Activated CD4-positive, alpha-beta T cell treated with anti-CD3 and anti-CD28 coated beads for 36 hours (primary cell): ENCODE results near the gene LAMA2. TPM values are rescaled to one million over a fixed set of nuclear protein-coding genes. Genes with fewer than 3 reads are reported as not detected.
"Not testable (repeated sequence)": the region's sequence is repeated elsewhere in the genome, so short reads cannot be mapped to it uniquely, and the experiment has no call there.

Experiments
- ATAC-seq: fragments of 200-7000 bp; cut with Tn5 transposase; one replicate; pipeline ENCODE4 v1.10.0; 2021; ENCODE audit warnings: mild to moderate bottlenecking, moderate library complexity
- CTCF ChIA-PET: fragments of 350-600 bp; sonication (Branson Sonifier 250); formaldehyde crosslinking; loops from one replicate; lab custom pipeline; 2021; ENCODE audit warnings: antibody characterized with exemption; lab: Charles Lee
- POLR2A ChIA-PET: fragments of 350-600 bp; sonication (Branson Sonifier 250); formaldehyde crosslinking; loops from one replicate; lab custom pipeline; 2021; ENCODE audit warnings: antibody characterized with exemption, inconsistent platforms; lab: Charles Lee
- DNase-seq: peaks from one replicate; pipeline ENCODE4 v3.0.0-alpha.2; 2020
- H3K27ac Mint-ChIP-seq: one replicate; pipeline ENCODE4 v1.8.0; 2021; ENCODE audit warnings: mixed read lengths
- H3K27me3 Mint-ChIP-seq: one replicate; pipeline ENCODE4 v1.8.0; 2021; ENCODE audit warnings: mixed read lengths
- H3K36me3 Mint-ChIP-seq: one replicate; pipeline ENCODE4 v1.8.0; 2021; ENCODE audit warnings: low read depth, mixed read lengths
- H3K4me1 Mint-ChIP-seq: one replicate; pipeline ENCODE4 v1.8.0; 2021; ENCODE audit warnings: mixed read lengths
- H3K4me3 Mint-ChIP-seq: one replicate; pipeline ENCODE4 v1.8.0; 2021; ENCODE audit warnings: mild to moderate bottlenecking, moderate library complexity, mixed read lengths
- H3K9me3 Mint-ChIP-seq: one replicate; pipeline ENCODE4 v1.8.0; 2021; ENCODE audit warnings: low read depth, mixed read lengths
- intact Hi-C, 2 experiments: fragments of 100-400 bp; cut with DNase I in 1 of 2; cut with micrococcal nuclease in 1 of 2; formaldehyde crosslinking; loops; one replicate each; pipeline versions ENCODE4 v1.14.2 to v1.15.1; 2022 to 2024; cut with DNase I, micrococcal nuclease
- total RNA-seq, 2 experiments: library from RNA; stranded (reverse); gene quantifications; one replicate each; pipeline ENCODE4 v1.2.3, GENCODE V29; 2021

The LAMA2 gene
- total RNA-seq, 2 experiments from 2014 or later = 0.65 to 0.80 TPM

DNA sequence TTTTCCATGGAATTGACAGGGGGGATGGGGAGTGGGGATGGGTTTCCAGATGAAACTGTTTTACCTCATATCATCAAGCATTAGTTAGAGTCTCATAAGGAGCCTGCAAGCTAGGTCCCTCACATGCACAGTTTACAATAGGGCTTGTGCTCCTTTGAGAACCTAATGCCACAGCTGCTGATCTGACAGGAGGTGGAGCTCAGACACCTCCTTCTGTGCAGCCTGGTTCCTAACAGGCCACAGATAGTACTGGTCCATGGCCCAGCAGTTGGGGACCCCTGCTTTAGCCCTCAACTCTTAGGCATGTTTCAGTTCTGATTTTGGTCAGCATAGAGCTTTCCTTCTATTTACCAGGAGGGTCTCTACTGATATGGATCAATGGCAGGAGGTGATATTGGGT is 251.6 kb downstream of the LAMA2 start:
- ATAC-seq (no peak), DNase-seq (no peak)
- Mint-ChIP-seq H3K36me3 (no peaks in the 10 kb centered on the region), H3K27me3 (peaks cover 9% of the 10 kb centered on the region), H3K4me1 (no peaks in the 10 kb centered on the region), H3K4me3 (no peak overlapping the region), H3K9me3 (no peaks in the 10 kb centered on the region), H3K27ac (no peak overlapping the region)
- intact Hi-C loops = no loop called here
- CTCF ChIA-PET = no interaction called here
- POLR2A ChIA-PET = no interaction called here

GRCh38 chr6:129135451-129135850 is 252.5 kb downstream of the LAMA2 start:
- ATAC-seq (no peak), DNase-seq (no peak)
- H3K9me3 Mint-ChIP-seq = no peaks in the 10 kb centered on the region
- CTCF ChIA-PET = no interaction called here
- intact Hi-C loops = no loop called here
- H3K4me3 Mint-ChIP-seq = no peak overlapping the region
- POLR2A ChIA-PET = no interaction called here
- H3K4me1 Mint-ChIP-seq = no peaks in the 10 kb centered on the region
- peaks cover 12% of the 10 kb centered on the region for H3K27me3 Mint-ChIP-seq
- no peaks in the 10 kb centered on the region for H3K36me3 Mint-ChIP-seq
- no peak overlapping the region for H3K27ac Mint-ChIP-seq

DNA sequence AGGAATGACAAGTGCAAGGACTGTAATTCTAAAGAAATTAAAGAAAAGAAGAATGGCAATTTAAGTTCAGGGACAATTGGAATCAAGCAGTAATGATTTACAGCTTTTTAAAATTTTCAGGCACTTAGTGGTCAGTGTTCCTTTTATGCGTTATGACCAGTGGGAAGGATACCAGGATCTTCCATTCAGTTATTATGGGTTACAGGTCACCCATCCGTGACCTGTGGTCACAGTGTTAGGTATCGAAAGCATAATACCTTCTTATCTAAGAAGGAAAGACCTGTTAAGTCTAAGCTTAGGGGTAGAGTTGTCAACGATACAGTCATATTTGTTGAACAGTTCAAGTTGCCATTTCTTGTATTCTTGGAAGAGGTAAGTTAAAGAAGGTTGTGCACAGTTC is 253.8 kb downstream of the LAMA2 start:
- intact Hi-C loops = no loop called here
- POLR2A ChIA-PET = no interaction called here
- no peak overlapping the region for H3K4me3 Mint-ChIP-seq
- peaks cover 14% of the 10 kb centered on the region for H3K27me3 Mint-ChIP-seq
- no peaks in the 10 kb centered on the region for H3K36me3 Mint-ChIP-seq
- ATAC-seq (no peak), DNase-seq (no peak)
- no peak overlapping the region for H3K27ac Mint-ChIP-seq
- H3K9me3 Mint-ChIP-seq = no peaks in the 10 kb centered on the region
- no peaks in the 10 kb centered on the region for H3K4me1 Mint-ChIP-seq
- CTCF ChIA-PET = interaction anchor here (0.7 to 1.0 kb wide), 3 partner anchors 23 to 109 kb away, joined by 3 to 4 read pairs (median 3); no protein-coding TSS in a partner anchor

DNA sequence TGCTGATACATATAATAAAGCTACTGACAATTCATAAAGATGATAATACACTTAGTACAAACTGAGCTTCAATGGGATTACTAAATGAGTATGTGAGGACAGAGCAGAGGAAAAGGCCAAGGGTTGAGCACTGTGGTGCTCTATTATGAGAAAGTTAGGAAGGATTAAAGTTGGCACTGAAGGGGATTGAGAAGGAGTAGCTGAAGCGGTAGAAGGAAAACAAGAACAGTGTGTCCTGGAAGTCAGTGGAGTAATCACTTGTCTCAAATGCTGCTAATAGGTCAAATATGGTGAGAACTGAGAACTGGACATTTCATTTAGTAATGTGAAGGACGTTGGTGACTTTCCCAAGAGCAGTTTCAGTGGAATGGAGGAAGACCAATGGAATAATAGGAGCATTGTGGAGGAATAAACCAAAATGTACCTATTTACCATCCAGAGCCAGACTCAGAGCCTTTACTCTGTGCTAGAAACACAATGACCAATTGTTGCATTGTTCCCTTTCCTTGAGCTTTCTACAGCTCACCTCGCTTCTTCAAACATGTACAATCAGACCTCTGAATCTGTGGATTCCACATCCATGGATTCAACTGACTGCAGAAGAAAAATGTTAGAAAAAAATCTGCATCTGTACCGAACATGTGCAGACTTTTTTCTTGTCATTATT is 255.9 kb downstream of the LAMA2 start:
- POLR2A ChIA-PET = no interaction called here

GRCh38 chr6:129140526-129140925 is 257.6 kb downstream of the LAMA2 start:
- no peaks in the 10 kb centered on the region for H3K36me3 Mint-ChIP-seq
- no peak overlapping the region for H3K4me3 Mint-ChIP-seq
- DNase-seq (no peak), ATAC-seq (no peak)
- POLR2A ChIA-PET = no interaction called here
- H3K27me3 Mint-ChIP-seq = peaks cover 8% of the 10 kb centered on the region
- CTCF ChIA-PET = no interaction called here
- no peaks in the 10 kb centered on the region for H3K9me3 Mint-ChIP-seq
- intact Hi-C loops = no loop called here
- no peak overlapping the region for H3K27ac Mint-ChIP-seq
- H3K4me1 Mint-ChIP-seq = no peaks in the 10 kb centered on the region

More for the DNA sequence above, 255.9 kb downstream of the LAMA2 start:
- no peak overlapping the region for H3K4me3 Mint-ChIP-seq
- peaks cover 8% of the 10 kb centered on the region for H3K27me3 Mint-ChIP-seq
- no peak for ATAC-seq
- no peak overlapping the region for H3K27ac Mint-ChIP-seq
- intact Hi-C loops = no loop called here
- no peaks in the 10 kb centered on the region for H3K36me3 Mint-ChIP-seq
- no peak for DNase-seq
- no peaks in the 10 kb centered on the region for H3K9me3 Mint-ChIP-seq
- CTCF ChIA-PET = no interaction called here
- no peaks in the 10 kb centered on the region for H3K4me1 Mint-ChIP-seq

GRCh38 chr6:129141499-129141898 is 258.6 kb downstream of the LAMA2 start:
- DNase-seq (no peak), ATAC-seq (no peak)
- ChIA-PET POLR2A (no interaction called here), CTCF (no interaction called here)
- Mint-ChIP-seq H3K9me3 (no peaks in the 10 kb centered on the region), H3K4me3 (no peak overlapping the region), H3K4me1 (no peaks in the 10 kb centered on the region), H3K36me3 (no peaks in the 10 kb centered on the region), H3K27me3 (peaks cover 6% of the 10 kb centered on the region), H3K27ac (no peak overlapping the region)
- intact Hi-C loops = no loop called here

GRCh38 chr6:129146902-129147301 is 264.0 kb downstream of the LAMA2 start:
- H3K27ac Mint-ChIP-seq = no peak overlapping the region
- POLR2A ChIA-PET = no interaction called here
- ATAC-seq = no peak
- H3K36me3 Mint-ChIP-seq = no peaks in the 10 kb centered on the region
- H3K4me3 Mint-ChIP-seq = no peak overlapping the region
- CTCF ChIA-PET = interaction anchor here (1.1 kb wide), 1 partner anchor 31 kb away, joined by 3 read pairs; no protein-coding TSS in a partner anchor
- H3K27me3 Mint-ChIP-seq = peaks cover 4% of the 10 kb centered on the region
- H3K9me3 Mint-ChIP-seq = no peaks in the 10 kb centered on the region
- intact Hi-C loops = no loop called here
- no peak for DNase-seq
- no peaks in the 10 kb centered on the region for H3K4me1 Mint-ChIP-seq

GRCh38 chr6:129150507-129150906 is 267.6 kb downstream of the LAMA2 start:
- Mint-ChIP-seq H3K9me3 (no peaks in the 10 kb centered on the region), H3K4me1 (no peaks in the 10 kb centered on the region), H3K4me3 (no peak overlapping the region), H3K36me3 (no peaks in the 10 kb centered on the region), H3K27ac (no peak overlapping the region), H3K27me3 (peaks cover 4% of the 10 kb centered on the region)
- ChIA-PET CTCF (no interaction called here), POLR2A (no interaction called here)
- no peak for DNase-seq
- intact Hi-C loops = no loop called here
- no peak for ATAC-seq

DNA sequence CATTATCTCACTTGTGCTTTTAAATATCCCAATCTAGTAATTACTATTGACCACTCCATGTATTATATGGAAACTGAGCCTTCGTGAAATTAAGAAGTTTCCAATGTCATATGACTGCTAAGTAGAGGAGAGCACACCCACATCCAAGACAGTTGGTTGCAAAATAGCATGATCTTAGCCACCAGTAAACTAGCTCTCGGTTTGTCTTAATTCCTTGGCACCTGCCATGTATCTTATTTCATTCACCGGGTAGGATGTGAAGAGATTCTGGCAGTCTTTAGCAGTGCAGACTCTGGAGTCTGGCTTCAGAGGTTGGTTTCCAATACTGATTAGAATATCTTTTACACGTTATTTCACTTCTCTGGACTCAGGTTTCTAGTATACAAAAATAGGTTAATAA is 270.3 kb downstream of the LAMA2 start:
- POLR2A ChIA-PET = no interaction called here
- no peaks in the 10 kb centered on the region for H3K9me3 Mint-ChIP-seq
- intact Hi-C loops = no loop called here
- DNase-seq = no peak
- no peak overlapping the region for H3K4me3 Mint-ChIP-seq
- CTCF ChIA-PET = no interaction called here
- H3K27ac Mint-ChIP-seq = no peak overlapping the region
- no peaks in the 10 kb centered on the region for H3K36me3 Mint-ChIP-seq
- no peak for ATAC-seq
- H3K4me1 Mint-ChIP-seq = no peaks in the 10 kb centered on the region
- no peaks in the 10 kb centered on the region for H3K27me3 Mint-ChIP-seq

- DNase-seq, H3K27me3 Mint-ChIP-seq, H3K36me3 Mint-ChIP-seq, CTCF ChIA-PET, H3K9me3 Mint-ChIP-seq, H3K4me1 Mint-ChIP-seq, ATAC-seq, intact Hi-C loops, H3K27ac Mint-ChIP-seq, POLR2A ChIA-PET, H3K4me3 Mint-ChIP-seq: not testable (repeated sequence)
Measured at GRCh38 chr6:129159242-129159641, 276.3 kb downstream of the LAMA2 start.

- ChIA-PET CTCF (no interaction called here), POLR2A (no interaction called here)
- DNase-seq = no peak
- no peak for ATAC-seq
- intact Hi-C loops = no loop called here
- no peak overlapping the region for H3K4me3 Mint-ChIP-seq
- H3K27me3 Mint-ChIP-seq = no peaks in the 10 kb centered on the region
- H3K27ac Mint-ChIP-seq = no peak overlapping the region
- no peaks in the 10 kb centered on the region for H3K36me3 Mint-ChIP-seq
- H3K4me1 Mint-ChIP-seq = no peaks in the 10 kb centered on the region
- H3K9me3 Mint-ChIP-seq = peaks cover 1% of the 10 kb centered on the region
Measured at GRCh38 chr6:129162605-129163004, 279.7 kb downstream of the LAMA2 start.

- ATAC-seq (no peak), DNase-seq (no peak)
- POLR2A ChIA-PET = no interaction called here
- CTCF ChIA-PET = no interaction called here
- no peaks in the 10 kb centered on the region for H3K27me3 Mint-ChIP-seq
- H3K4me3 Mint-ChIP-seq = no peak overlapping the region
- no peak overlapping the region for H3K27ac Mint-ChIP-seq
- no peaks in the 10 kb centered on the region for H3K4me1 Mint-ChIP-seq
- peaks cover 1% of the 10 kb centered on the region for H3K9me3 Mint-ChIP-seq
- H3K36me3 Mint-ChIP-seq = no peaks in the 10 kb centered on the region
- intact Hi-C loops = no loop called here
Measured at GRCh38 chr6:129163551-129163950, 280.6 kb downstream of the LAMA2 start.
